ENCODE measurements around the gene GNGT2.

GNGT2 gene

GRCh38 chr17:49252148-49252695 is 41.8 kb upstream of the GNGT2 start:
- Histone ChIP-seq H3K36me3 (replicated peaks) (no peaks in the 10 kb centered on the region), H3K4me3 (ENCODE audit: low read depth, low read length) (no peak overlapping the region), H3K27ac (no peak overlapping the region), H3K27me3 (replicated peaks) (no peaks in the 10 kb centered on the region)
- TF ChIP-seq CTCF (IDR thresholded peaks at IDR 0.05; ENCODE audit: low read depth, low read length, missing control alignments) = no peak
- DNase-seq = peak; percentile 7
- in situ Hi-C loops (cut with HindIII; ENCODE audit: low pct_ligation_motif_present, low sequenced_read_pairs) = no loop called here

- no peak for TF ChIP-seq CTCF (IDR thresholded peaks at IDR 0.05; ENCODE audit: low read depth, low read length, missing control alignments)
- no peak overlapping the region for H3K4me3 ChIP-seq (ENCODE audit: low read depth, low read length)
- no peaks in the 10 kb centered on the region for H3K36me3 ChIP-seq (replicated peaks)
- H3K27me3 ChIP-seq (replicated peaks) = no peaks in the 10 kb centered on the region
- no peak overlapping the region for H3K27ac ChIP-seq
- in situ Hi-C loops (cut with HindIII; ENCODE audit: low pct_ligation_motif_present, low sequenced_read_pairs) = no loop called here
- no peak for DNase-seq
Measured at GRCh38 chr17:49249890-49250522, 39.6 kb upstream of the GNGT2 start.

GRCh38 chr17:49249292-49249794 is 39.0 kb upstream of the GNGT2 start:
- in situ Hi-C loops (cut with HindIII; ENCODE audit: low pct_ligation_motif_present, low sequenced_read_pairs) = no loop called here

GRCh38 chr17:49247944-49248343 is 37.6 kb upstream of the GNGT2 start:
- in situ Hi-C loops (cut with HindIII; ENCODE audit: low pct_ligation_motif_present, low sequenced_read_pairs) = no loop called here
- TF ChIP-seq CTCF (IDR thresholded peaks at IDR 0.05; ENCODE audit: low read depth, low read length, missing control alignments) = no peak
- no peak overlapping the region for H3K27ac ChIP-seq
- no peaks in the 10 kb centered on the region for H3K36me3 ChIP-seq (replicated peaks)
- no peak for DNase-seq
- H3K4me3 ChIP-seq (ENCODE audit: low read depth, low read length) = no peak overlapping the region
- H3K27me3 ChIP-seq (replicated peaks) = no peaks in the 10 kb centered on the region

More at GRCh38 chr17:49249292-49249794, 39.0 kb upstream of the GNGT2 start:
- no peak for DNase-seq
- no peak overlapping the region for H3K27ac ChIP-seq
- no peaks in the 10 kb centered on the region for H3K27me3 ChIP-seq (replicated peaks)
- no peak for TF ChIP-seq CTCF (IDR thresholded peaks at IDR 0.05; ENCODE audit: low read depth, low read length, missing control alignments)
- no peaks in the 10 kb centered on the region for H3K36me3 ChIP-seq (replicated peaks)
- H3K4me3 ChIP-seq (ENCODE audit: low read depth, low read length) = no peak overlapping the region

- H3K36me3 ChIP-seq (replicated peaks) = no peaks in the 10 kb centered on the region
- no peaks in the 10 kb centered on the region for H3K27me3 ChIP-seq (replicated peaks)
- H3K4me3 ChIP-seq (ENCODE audit: low read depth, low read length) = no peak overlapping the region
- in situ Hi-C loops (cut with HindIII; ENCODE audit: low pct_ligation_motif_present, low sequenced_read_pairs) = no loop called here
- no peak overlapping the region for H3K27ac ChIP-seq
- no peak for TF ChIP-seq CTCF (IDR thresholded peaks at IDR 0.05; ENCODE audit: low read depth, low read length, missing control alignments)
- no peak for DNase-seq
Measured at GRCh38 chr17:49244839-49245238, 34.5 kb upstream of the GNGT2 start.
